HG03521 (cell line): ENCODE results near the gene ZNF646.

Experiments used
- ATAC-seq: cut with Tn5 transposase; IDR thresholded peaks from one replicate; pipeline ENCODE4 v1.9.1; 2021; ENCODE audit warnings: mild to moderate bottlenecking, moderate library complexity; ENCODE audit not compliant: unreplicated experiment

ZNF646 gene

GRCh38 chr16:31128711-31129567, 54.7 kb downstream of the ZNF646 start:
- no peak for ATAC-seq

- ATAC-seq, result no peak
Measured at GRCh38 chr16:31129568-31130335, 55.5 kb downstream of the ZNF646 start.

GRCh38 chr16:31130336-31130891, 56.2 kb downstream of the ZNF646 start:
- ATAC-seq, result no peak

- ATAC-seq, result no peak
Measured at GRCh38 chr16:31130899-31131298, 56.7 kb downstream of the ZNF646 start.

- ATAC-seq, result no peak
Measured at GRCh38 chr16:31131416-31131815, 57.2 kb downstream of the ZNF646 start.

- no peak for ATAC-seq
Measured at GRCh38 chr16:31131841-31132271, 57.6 kb downstream of the ZNF646 start.

- no peak for ATAC-seq
Measured at GRCh38 chr16:31132303-31132979, 58.2 kb downstream of the ZNF646 start.

- no peak for ATAC-seq
Measured at GRCh38 chr16:31133046-31133501, 58.9 kb downstream of the ZNF646 start.
